Activated effector memory CD4-positive, alpha-beta T cell treated with Interleukin-2 at 50 U/mL for 16 hours (primary cell): ENCODE results near the gene EXOC6B.
"Not testable (repeated sequence)": the region's sequence is repeated elsewhere in the genome, so short reads cannot be mapped to it uniquely, and the experiment has no call there.

ENCODE experiments used
- DNase-seq: peaks from one replicate; pipeline ENCODE4 v3.0.0-alpha.2; 2020

EXOC6B gene

DNA sequence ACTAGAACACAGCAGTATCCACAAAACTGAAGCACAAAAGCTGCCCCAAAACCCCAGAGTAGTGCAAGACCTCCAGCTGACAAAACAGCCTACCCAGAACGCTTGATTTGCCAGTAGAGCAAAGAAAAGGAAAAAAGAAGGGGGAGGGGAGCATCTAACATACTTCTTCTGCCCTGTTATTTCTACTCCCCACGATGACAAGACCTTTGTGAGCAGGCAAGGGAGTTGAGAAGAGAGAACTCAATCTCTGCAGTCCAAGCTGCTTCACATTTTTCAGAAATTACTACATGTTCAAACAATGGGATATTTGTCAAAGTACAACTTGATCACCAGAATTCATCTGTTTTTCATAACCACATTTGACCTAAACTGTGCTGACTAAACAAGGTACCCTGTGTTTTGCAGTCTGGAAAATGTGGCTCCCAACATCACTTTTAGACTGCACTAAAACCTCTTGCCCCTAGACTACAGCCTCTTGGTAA is 286.7 kb downstream of the EXOC6B start:
- DNase-seq = no peak

DNA sequence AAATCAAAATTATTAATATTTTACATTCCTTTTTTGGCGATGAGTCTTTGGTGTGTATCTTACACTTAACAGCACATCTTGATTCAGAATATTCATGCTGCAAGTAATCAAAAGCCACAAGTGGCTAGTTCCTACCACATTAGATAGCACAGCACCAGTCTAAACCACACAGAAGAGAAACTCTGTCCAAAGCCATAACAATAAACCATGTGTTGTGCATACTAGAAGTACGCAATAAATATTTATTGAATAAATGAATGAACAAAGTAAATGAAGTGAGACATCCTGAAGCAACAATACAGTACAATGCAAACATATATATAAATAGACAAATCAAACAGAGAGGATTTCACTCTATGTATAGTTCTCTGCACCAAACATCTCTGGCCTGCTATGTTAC is 287.3 kb downstream of the EXOC6B start:
- no peak for DNase-seq

DNA sequence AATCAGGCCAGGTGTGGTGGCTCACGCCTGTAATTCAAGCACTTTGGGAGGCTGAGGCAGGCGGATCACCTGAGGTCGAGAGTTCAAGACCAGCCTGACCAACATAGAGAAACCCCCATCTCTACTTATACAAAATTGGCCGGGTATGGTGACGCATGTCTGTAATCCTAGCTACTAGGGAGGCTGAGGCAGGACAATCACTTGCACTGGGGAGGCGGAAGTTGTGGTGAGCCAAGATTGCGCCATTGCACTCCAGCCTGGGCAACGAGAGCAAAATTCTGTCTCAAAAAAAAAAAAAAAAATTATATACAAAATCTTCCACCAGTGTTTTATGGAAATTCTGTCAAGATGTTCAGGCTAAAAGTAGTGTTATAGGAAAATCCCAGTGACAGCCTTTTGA is 290.2 kb downstream of the EXOC6B start:
- not testable (repeated sequence) for DNase-seq

DNA sequence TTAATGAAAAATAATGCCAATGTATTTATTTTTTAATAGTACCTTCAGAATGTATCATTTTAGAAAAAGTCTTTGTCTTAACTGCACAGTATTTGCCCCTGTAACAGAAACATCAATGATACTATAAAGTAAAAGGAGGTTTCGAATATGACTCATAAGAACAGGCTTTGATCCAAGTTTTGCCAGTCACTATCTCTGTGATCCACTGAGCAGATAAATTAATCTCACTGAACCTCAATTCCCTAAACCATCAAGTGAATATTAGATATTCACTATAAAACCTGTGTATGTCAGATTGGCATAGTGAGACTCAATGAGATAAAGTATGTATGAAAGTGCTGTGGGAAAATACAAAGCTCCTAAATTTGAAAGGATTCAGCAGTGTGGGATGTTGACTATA is 292.1 kb downstream of the EXOC6B start:
- DNase-seq = no peak

DNA sequence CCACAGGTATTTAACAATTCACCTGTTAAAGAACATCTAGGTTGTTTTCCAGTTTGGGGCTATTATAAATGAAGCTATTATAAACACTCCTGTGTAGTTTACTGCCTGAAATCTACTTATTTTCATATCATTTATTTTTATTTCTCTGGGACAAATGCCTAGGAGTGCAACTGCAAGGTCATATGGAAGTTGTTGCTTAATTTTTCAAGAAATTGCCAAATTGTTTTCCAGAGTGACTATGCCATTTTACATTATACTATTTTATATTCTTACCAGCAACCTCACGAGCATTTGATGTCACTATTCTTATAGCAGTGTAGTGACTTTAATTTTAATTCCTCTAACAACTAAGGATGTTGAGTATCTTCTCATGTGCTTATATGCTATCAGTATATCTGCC is 298.4 kb downstream of the EXOC6B start:
- DNase-seq = no peak

DNA sequence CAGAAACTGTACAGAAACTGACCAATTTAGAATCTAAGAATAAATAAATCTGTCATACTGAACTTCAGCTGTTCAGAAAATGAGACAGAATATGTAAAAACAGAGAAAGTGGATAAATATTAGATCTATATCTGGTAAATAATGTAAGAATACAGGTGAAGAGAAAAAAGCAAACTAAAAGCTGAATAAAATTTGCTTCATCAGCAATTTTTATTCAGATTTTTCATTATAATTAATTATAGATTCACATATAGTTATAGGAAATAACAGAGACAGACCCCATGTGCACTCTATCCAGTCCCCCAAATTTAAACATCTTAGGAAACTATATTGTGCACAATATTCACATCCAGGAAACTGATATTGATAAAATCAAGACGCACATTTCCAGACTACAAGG is 299.2 kb downstream of the EXOC6B start:
- no peak for DNase-seq

DNA sequence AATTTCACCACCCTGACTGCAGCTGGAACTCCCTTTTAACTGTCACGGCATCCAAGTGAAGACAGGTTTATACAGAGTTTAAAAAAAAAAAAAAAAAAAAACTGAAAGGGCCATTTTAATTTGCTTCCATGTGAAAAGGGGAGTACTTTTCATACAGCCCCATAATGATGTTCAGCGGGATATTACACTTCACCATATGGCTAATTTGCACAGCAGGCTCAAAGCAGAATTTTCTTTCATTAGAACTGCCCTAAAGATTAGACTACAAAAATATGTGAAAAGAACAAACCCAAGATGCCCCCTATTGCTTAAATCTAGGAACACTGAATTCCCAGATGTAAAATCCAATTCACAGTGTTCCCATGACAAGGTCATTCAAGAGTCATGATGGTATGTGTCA is 301.8 kb downstream of the EXOC6B start:
- DNase-seq = no peak

DNA sequence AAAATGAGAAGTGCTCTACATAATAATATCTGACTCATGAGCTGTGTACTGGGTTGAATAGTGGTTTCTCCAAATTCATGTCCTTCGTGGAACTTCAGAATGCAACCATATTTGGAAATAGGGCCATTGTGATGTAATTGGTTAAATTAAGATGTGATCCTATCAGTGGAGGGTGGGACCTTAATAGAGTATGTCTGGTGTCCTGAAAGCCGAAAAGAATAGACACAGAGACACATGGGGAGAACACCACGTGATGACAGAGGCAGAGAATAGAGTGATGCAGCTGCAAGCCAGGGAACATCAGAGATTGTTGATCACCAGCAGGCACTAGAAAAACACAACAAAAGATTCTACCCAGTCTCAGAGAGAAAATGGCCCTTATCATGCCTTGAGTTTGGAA is 310.1 kb downstream of the EXOC6B start:
- DNase-seq = no peak

DNA sequence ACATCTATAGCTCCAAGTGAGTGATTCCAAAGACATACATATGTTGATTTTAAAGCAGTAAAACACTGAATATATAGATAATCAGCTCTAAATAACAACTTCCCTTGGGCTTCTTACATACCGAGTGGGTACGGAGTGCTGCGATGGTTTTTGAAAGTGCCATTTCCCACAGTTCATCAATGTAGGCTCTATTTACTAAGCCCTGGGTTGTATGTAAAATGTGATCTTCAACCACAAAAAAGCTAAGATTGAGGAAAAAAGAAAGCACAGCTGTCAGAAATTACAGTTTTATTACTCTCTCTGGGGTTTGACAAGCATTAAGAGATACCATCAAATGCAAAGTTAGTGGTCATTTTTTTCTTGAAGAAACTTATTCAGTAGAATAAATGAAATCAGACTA is 312.8 kb downstream of the EXOC6B start:
- DNase-seq = no peak

DNA sequence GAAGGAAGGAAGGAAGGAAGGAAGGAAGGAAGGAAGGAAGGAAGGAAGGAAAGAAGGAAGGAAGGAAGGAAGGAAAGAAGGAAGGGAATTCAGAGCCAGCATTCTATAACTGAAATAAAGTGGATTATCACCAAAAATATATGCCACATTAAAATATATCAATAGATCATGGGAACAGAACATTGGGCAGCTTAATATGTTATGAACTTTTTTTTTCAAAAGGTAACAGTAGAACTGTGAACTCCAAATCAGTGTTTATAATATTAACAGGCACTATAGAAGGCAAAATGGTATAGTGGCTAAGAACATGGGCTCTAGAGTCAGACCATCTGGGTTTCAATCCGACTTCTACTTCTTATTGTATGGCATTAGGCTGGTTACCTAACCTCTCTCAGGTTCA is 313.5 kb downstream of the EXOC6B start:
- no peak for DNase-seq

DNA sequence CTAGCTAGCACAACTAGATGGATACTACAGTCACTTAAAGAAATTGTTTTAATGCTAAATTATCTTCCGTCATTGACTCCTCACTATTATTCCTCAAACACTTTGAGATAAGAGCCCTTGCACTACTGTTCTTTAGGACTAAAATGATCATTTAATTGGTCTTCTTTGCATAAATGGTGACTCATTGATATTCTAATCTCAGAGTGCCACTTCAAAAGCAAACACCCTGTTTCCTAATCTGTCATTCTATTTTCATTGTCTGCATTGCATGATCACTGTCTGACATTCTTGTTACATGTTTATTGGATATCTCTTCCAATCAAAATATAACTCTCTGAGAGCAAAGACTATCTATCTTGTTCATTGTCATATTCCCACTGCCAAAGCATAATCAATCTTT is 313.9 kb downstream of the EXOC6B start:
- DNase-seq = no peak

DNA sequence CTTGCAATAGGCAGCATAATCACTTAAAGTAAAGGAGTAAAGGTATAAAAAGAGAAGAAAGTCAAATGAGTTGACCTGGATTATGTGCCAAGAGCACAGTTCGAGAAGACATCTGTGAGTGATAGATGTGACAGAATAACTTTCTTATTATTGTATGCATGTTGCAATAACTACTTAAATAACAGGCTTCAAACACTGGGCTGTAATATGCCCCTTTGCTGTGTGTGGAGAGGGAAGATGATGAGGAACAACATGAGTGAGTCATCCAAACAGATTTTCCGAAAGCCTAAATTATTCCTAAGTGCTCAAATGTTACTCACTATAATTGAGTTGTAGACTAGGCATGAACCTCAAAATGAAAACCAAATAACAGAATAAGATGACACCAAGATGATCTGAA is 328.1 kb downstream of the EXOC6B start:
- DNase-seq = no peak

DNA sequence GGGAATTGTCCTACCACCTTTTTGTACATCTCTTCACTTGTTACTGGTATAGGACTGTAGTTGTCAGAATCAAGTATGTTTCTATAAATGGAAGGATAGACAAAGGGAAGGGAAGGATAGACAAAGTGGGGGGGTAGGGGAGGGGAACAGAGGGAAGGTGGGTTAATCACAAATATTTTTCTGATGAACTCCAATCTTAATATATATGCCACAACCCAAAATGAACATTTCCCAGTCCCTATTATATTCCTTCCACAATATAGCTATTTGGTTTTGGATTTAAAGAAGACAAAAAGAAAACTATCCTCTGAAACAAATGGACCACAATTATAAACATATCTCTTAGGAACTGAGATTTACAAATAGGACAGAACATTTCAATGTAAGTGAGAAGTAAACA is 329.4 kb downstream of the EXOC6B start:
- no peak for DNase-seq

DNA sequence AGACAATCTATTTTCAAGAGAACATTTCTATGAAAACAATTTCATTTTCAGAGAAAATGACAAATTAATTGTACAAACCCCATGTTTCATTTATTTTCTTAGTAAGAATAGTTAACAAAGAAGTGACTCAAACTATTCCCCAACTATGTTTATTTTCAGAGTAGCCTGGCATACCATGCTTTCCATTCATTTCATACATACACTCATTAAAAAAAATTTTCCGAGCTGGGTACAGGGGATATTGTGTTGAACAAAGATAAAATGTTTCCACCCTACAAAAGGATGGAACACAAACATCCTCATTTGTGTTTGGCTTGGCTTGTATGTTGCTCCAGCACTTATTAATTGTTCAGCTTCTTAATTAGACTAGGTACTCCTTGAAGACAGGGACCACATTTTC is 331.4 kb downstream of the EXOC6B start:
- DNase-seq = no peak

DNA sequence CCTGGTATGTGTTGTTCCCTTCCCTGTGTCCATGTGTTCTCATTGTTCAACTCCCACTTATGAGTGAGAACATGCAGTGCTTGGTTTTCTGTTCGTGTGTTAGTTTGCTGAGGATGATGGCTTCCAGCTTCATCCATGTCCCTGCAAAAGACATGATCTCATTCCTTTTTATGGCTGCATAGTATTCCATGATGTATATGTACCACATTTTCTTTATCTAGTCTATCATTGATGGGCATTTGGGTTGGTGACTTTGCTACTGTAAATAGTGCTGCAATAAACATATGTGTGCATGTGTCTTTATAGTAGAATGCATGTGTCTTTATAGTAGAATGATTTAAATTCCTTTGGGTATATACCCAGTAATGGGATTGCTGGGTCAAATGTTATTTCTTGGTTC is 341.2 kb downstream of the EXOC6B start:
- DNase-seq = not testable (repeated sequence)

DNA sequence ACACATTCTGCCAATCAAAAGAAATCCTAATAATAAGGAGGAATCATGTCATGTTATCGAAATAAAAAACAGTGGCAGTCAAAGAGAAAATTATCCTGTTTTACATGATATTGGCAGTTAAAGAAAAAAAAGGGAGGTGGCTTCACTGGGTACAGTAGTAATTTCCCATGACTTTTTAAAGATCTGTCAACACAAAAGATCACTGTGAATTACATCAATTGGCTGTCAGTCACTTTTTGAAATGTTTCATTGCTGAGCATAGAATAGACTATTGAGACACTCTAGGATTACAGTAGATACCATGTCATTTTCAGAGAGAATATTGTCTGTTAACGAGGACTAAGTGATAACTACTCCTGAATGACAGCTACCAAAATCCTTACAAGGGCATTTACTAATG is 342.5 kb downstream of the EXOC6B start:
- no peak for DNase-seq

DNA sequence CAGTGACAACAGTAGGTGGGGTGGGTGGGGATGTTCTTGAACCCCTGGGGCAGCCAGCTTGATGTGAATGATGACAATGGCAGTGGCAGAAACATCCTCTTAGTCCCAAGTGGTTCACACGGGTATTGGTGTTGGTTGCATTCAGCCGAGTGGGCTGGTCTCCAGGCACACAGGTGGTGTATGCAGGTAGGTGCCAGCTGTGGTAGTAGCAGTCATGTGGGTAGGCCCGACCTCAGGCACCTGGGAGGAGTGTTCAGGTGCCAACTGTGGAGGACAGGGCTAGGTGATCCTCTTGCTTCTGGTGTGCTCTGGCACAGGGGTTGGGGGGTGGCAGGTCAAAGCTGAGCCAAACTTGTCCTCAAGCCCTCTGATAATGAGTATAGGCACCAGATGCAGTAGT is 350.6 kb downstream of the EXOC6B start:
- no peak for DNase-seq

DNA sequence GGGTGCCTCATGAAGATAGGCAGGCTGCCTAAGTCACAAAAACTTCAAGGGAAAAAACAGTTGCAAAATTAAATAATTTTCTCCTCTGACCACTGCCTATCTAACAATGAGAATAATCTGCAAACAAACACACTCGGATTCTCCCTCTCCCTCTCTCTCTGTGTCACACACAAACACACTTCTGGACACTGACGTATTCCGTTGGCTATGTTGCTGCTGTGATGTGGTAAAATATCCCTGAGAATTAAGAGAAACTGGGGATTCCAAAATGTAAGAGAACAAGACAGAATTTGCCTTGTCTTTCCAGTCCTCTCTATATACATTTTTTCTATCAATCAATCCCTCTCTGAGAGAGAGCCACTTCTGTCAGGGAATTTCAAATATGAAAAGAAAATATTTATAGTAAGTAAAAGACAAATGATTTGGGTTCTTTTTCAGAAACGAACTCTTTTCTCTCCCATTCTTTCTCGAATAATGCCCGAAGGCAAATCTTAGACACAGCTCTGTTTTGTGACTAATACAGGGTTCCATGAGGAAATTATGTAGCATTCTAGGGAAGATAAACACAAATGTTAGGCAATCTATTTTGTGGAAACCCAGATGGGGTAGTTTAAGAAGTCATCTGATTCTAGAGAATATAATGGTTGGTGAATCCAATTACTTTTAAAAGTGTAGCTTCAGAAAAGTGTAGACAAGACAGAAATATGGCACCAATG is 367.9 kb downstream of the EXOC6B start:
- DNase-seq = no peak

DNA sequence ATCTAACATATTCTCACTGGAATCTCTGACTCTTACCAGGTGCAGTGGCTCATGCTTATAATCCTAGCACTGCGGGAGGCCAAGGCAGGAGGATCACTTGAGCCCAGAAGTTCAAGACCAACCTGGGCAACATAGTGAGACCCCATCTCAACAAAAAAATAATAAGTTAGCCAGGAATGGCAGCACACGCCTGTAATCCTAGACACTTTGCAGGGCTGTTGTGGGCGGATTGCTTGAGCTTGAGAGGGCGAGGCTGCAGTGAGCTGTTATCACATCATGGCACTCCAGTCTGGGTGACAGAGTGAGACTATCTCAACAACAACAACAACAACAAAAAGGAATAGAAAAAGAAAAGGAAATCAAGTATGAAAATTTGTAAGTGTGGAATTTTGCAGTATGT is 371.6 kb downstream of the EXOC6B start:
- no peak for DNase-seq

DNA sequence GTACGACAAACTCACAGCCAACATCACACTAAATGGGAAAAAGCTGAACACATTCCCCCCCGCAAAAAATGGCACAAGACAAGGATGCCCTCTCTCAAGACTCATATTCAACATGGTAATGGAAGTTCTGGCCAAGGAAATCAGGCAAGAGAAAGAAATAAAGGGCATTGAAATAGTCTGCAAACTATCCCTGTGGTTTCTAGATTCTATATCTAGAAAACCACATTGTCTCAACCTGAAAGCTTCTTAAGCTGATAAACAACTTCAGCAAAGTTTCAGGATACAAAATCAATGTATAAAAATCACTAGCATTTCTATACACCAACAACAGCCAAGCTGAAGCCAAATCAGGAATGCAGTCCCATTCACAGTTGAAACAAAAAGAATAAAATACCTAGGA is 383.6 kb downstream of the EXOC6B start:
- no peak for DNase-seq

DNA sequence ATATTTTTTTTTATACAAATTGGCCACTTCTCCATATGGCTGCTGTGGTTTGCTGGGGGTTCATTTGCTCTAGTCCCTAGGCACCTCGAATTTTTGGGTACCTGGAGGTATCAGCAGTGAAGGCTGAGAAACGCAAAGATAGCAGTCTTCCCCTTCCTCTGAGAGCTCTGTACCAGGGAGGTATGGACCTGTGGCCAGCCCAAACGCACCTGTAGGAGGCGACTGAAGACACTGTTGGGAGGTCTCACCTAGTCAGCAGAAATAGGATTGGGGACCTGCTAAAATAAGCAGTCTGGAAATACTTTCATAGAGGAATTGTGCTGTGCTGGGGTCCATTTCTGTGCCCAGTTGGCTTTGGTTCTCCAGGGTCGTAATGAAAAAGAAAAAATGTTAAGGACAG is 385.9 kb downstream of the EXOC6B start:
- no peak for DNase-seq

DNA sequence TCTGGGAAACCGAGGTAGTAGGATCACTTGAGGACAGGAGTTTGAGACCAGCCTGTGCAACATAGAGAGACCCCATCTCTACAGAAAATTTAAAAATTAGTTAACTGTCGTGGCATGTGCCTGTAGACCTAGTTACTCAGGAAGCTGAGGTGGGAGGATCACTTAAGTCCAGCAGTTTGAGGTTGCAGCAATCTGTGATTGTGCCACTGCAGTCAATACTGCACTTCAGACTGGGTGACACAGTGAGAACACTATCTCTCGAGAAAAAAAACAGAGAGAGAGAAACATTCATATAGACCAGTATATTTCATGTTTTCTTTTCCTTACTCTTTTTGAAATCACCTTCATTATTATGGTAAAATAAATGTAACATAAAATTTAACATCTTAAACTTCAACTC is 387.5 kb downstream of the EXOC6B start:
- DNase-seq = no peak

DNA sequence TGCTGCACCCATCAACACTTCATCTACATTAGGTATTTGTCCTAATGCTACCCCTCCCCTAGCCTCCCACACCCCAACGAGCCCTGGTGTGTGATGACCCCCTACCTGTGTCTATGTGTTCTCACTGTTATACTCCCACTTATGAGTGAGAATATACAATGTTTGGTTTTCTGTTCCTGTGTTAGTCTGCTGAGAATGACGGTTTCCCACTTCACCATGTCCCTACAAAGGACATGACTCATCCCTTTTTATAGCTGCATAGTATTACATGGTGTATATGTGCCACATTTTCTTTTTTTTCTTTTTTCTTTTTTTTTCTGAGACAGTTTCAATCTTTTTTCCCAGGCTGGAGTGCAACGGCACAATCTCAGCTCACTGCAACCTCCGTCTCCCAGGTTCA is 394.1 kb downstream of the EXOC6B start:
- DNase-seq = no peak

DNA sequence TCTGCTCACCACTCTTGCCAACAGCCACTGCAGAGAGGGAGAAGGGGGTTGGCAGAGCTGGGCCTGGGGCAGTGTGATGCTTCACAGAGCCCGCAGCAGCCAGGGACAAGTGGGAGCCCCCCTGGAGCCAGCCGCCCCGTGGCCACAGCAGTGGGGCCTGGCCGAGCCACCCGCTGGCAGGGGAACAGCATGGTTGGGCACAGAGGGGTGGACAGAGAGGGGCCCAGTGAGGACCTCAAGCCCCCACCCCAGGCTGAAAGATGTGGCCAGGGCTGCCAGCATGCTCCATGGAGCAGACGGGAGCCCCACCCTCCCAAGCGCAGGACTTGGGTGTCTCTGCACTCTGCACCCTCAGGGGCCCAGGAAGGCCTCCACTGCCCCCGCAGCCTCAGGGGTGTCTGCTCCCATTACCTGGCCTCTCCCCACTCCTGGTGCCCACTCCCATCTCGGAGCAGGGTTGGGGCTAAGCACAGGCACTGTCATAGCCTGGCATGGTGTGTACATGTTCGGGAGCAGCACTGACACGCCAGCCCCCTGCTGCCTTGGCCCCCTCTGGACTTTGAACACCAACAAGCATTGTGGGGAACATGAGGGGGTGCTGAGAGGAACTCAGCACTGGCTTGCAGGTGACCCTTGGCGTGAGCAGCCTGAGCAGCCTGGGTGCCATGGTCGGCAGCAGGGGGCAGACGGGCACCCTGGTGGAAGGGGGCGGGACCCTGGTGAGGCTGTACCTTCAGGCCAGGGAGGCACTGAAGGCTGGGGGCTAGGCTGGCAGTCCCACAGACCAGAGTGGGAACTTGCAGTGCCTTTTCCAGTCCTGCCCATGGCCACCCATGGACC is 398.6 kb downstream of the EXOC6B start:
- no peak for DNase-seq

DNA sequence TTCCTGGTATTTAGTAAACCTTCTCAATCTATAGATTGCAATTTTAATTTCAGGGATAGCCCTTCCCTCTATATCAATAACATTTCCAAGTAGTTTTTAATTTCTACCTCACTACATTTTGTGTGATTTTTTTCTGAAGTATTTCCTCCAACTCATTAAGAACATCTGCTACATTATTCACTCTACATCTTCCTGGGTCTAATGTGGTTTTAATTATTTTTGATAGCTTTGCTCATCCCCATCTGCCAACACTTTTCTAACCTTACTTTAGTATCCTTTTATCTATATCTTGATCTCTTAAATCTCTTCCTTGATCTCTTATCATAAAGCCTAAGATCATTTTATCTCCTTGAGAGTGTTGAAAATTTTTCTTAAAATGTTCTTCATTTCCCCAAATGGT is 399.8 kb downstream of the EXOC6B start:
- DNase-seq = no peak
